Measurements from ENCODE around the gene N4BP2.
"Not testable (repeated sequence)": the region's sequence is repeated elsewhere in the genome, so short reads cannot be mapped to it uniquely, and the experiment has no call there.

Gene N4BP2

GRCh38 chr4:40056716-40057585 is at the start of gene N4BP2:
TSS of gene N4BP2 (plus strand) at chr4:40056850. CDS start at chr4:40097341, 40,491 bp downstream.
- DNase-seq: peak in 41 of 42 donors; percentile 38 to 90 (median 78)
- intact Hi-C loops (cut with DNase I): loop anchor here (5.0 kb wide), 3 partner anchors 80 to 270 kb away; partner anchors contain the start of gene PDS5A

- intact Hi-C loops (cut with DNase I): no loop called here
- DNase-seq: no peak
Observed at GRCh38 chr4:40016007-40016406, 40.6 kb upstream of the N4BP2 start.

GRCh38 chr4:40020221-40020620 is 36.4 kb upstream of the N4BP2 start:
- intact Hi-C loops (cut with DNase I): no loop called here
- DNase-seq: no peak

GRCh38 chr4:40021116-40021515 is 35.5 kb upstream of the N4BP2 start:
- intact Hi-C loops (cut with DNase I); DNase-seq: not testable (repeated sequence)

- DNase-seq; intact Hi-C loops (cut with DNase I): not testable (repeated sequence)
Observed at GRCh38 chr4:40024049-40024448, 32.6 kb upstream of the N4BP2 start.

- no peak for DNase-seq
- intact Hi-C loops (cut with DNase I): no loop called here
Observed at GRCh38 chr4:40032785-40033184, 23.9 kb upstream of the N4BP2 start.

GRCh38 chr4:40033613-40034012 is 23.0 kb upstream of the N4BP2 start:
- DNase-seq: no peak
- intact Hi-C loops (cut with DNase I): no loop called here

- DNase-seq: no peak
- intact Hi-C loops (cut with DNase I): no loop called here
Observed at GRCh38 chr4:40038977-40039376, 17.7 kb upstream of the N4BP2 start.

GRCh38 chr4:40040908-40041307 is 15.7 kb upstream of the N4BP2 start:
- DNase-seq: peak in 1 of 42 donors; percentile 1
- intact Hi-C loops (cut with DNase I): no loop called here

GRCh38 chr4:40043786-40044185 is 12.9 kb upstream of the N4BP2 start:
- DNase-seq: peak in 1 of 42 donors; percentile 32
- intact Hi-C loops (cut with DNase I): no loop called here

GRCh38 chr4:40046311-40046980 is 10.2 kb upstream of the N4BP2 start:
- DNase-seq: peak in 1 of 42 donors; percentile 27
- intact Hi-C loops (cut with DNase I): no loop called here

GRCh38 chr4:40053161-40053560 is 3.5 kb upstream of the N4BP2 start:
- intact Hi-C loops (cut with DNase I): no loop called here
- DNase-seq: no peak

GRCh38 chr4:40055511-40055862 is 1.2 kb upstream of the N4BP2 start:
- intact Hi-C loops (cut with DNase I): loop anchor here (5.0 kb wide), 3 partner anchors 78 to 272 kb away; partner anchors contain the start of gene PDS5A
- peak in 1 of 42 donors; percentile 36 for DNase-seq

- intact Hi-C loops (cut with DNase I): loop anchor here (5.0 kb wide), 3 partner anchors 79 to 271 kb away; partner anchors contain the start of gene PDS5A
- peak in 40 of 42 donors; percentile 17 to 76 (median 54) for DNase-seq
Observed at GRCh38 chr4:40055863-40056715, 561 bp upstream of the N4BP2 start.

- intact Hi-C loops (cut with DNase I): loop anchor here (5.0 kb wide), 3 partner anchors 80 to 270 kb away; partner anchors contain the start of gene PDS5A
- DNase-seq: peak; percentile 17 to 94 (median 74)
Observed at GRCh38 chr4:40057586-40058091, 989 bp downstream of the N4BP2 start.

- peak in 1 of 42 donors; percentile 2 for DNase-seq
- intact Hi-C loops (cut with DNase I): loop anchor here (5.0 kb wide), 3 partner anchors 81 to 269 kb away; partner anchors contain the start of gene PDS5A
Observed at GRCh38 chr4:40058121-40058520, 1.5 kb downstream of the N4BP2 start.

- DNase-seq: no peak
- intact Hi-C loops (cut with DNase I): loop anchor here (5.0 kb wide), 3 partner anchors 82 to 268 kb away; partner anchors contain the start of gene PDS5A
Observed at GRCh38 chr4:40058854-40059253, 2.2 kb downstream of the N4BP2 start.

- intact Hi-C loops (cut with DNase I): loop anchor here (5.0 kb wide), 3 partner anchors 82 to 268 kb away; partner anchors contain the start of gene PDS5A
- no peak for DNase-seq
Observed at GRCh38 chr4:40059362-40059761, 2.7 kb downstream of the N4BP2 start.

- intact Hi-C loops (cut with DNase I): no loop called here
- DNase-seq: no peak
Observed at GRCh38 chr4:40065010-40065409, 8.4 kb downstream of the N4BP2 start.
